SKM-1 (cell line): ENCODE results near the gene LCP2.

Source experiments
- DNase-seq: peaks from one replicate; lab custom pipeline; 2025; ENCODE audit not compliant: unreplicated experiment; lab: John Stamatoyannopoulos, UW

Gene LCP2

GRCh38 chr5:170276140-170276539 is 21.4 kb downstream of the LCP2 start:
- no peak for DNase-seq

- no peak for DNase-seq
These were observed 22.1 kb downstream of the LCP2 start for GRCh38 chr5:170275376-170275994.

- peak; percentile 45 for DNase-seq
These were observed 23.4 kb downstream of the LCP2 start for GRCh38 chr5:170273968-170274710.

GRCh38 chr5:170270293-170271069 is 27.1 kb downstream of the LCP2 start:
- DNase-seq, result no peak

GRCh38 chr5:170269579-170269978 is 28.0 kb downstream of the LCP2 start:
- DNase-seq, result no peak

- peak; percentile 86 for DNase-seq
These were observed 28.7 kb downstream of the LCP2 start for GRCh38 chr5:170268884-170269283.

GRCh38 chr5:170268153-170268689 is 29.4 kb downstream of the LCP2 start:
- DNase-seq, result no peak

- peak; percentile 75 for DNase-seq
These were observed 30.0 kb downstream of the LCP2 start for GRCh38 chr5:170267431-170268152.

GRCh38 chr5:170266570-170267381 is 30.8 kb downstream of the LCP2 start:
- DNase-seq, result no peak

GRCh38 chr5:170265522-170265921 is 32.1 kb downstream of the LCP2 start:
- DNase-seq, result no peak

- no peak for DNase-seq
These were observed 33.7 kb downstream of the LCP2 start for GRCh38 chr5:170263906-170264305.

GRCh38 chr5:170262061-170263045 is 35.2 kb downstream of the LCP2 start:
- DNase-seq, result no peak

GRCh38 chr5:170261528-170262043 is 36.0 kb downstream of the LCP2 start:
- DNase-seq, result no peak

- DNase-seq, result no peak
These were observed 40.2 kb downstream of the LCP2 start for GRCh38 chr5:170257370-170257769.

- DNase-seq, result no peak
These were observed 41.0 kb downstream of the LCP2 start for GRCh38 chr5:170256571-170256970.

GRCh38 chr5:170254056-170254455 is 43.5 kb downstream of the LCP2 start:
- DNase-seq, result no peak

GRCh38 chr5:170252720-170253350 is 44.7 kb downstream of the LCP2 start:
- no peak for DNase-seq

GRCh38 chr5:170252109-170252508 is 45.5 kb downstream of the LCP2 start:
- no peak for DNase-seq
